ENCODE measurements around the gene EPHA5.

- no peak for TF ChIP-seq POLR2AphosphoS5 (IDR thresholded peaks at IDR 0.05; ENCODE audit: low read depth, low read length)
- TF ChIP-seq POLR2A (IDR thresholded peaks at IDR 0.05; ENCODE audit: low read depth, low read length): no peak
- no peak for TF ChIP-seq TAF1 (IDR thresholded peaks at IDR 0.05; ENCODE audit: low read depth, low read length)
- TF ChIP-seq SPI1 (IDR thresholded peaks at IDR 0.05; ENCODE audit: low read depth, low read length): no peak
- no peak for TF ChIP-seq POU2F2 (IDR thresholded peaks at IDR 0.05; ENCODE audit: low read depth, low read length)
Measured at GRCh38 chr4:65393078-65393477, 277.2 kb downstream of the EPHA5 start.

Measured in GM12891 (cell line).